Middle frontal gyrus (tissue), 1 donor: Measurements from ENCODE around the gene SH2B2.
"Not testable (repeated sequence)": the region's sequence is repeated elsewhere in the genome, so short reads cannot be mapped to it uniquely, and the experiment has no call there.

Source experiments
- DNase-seq: peaks from one replicate; pipeline ENCODE4 v3.0.0-alpha.2; 2015; ENCODE audit warnings: low spot score; ENCODE audit errors: extremely low spot score

The SH2B2 gene

GRCh38 chr7:102285540-102286236, 980 bp upstream of the SH2B2 start:
- DNase-seq: no peak

- DNase-seq: no peak
Observed at GRCh38 chr7:102287111-102287980, 678 bp downstream of the SH2B2 start.

GRCh38 chr7:102287981-102288278, 1.3 kb downstream of the SH2B2 start:
- no peak for DNase-seq

- no peak for DNase-seq
Observed at GRCh38 chr7:102288285-102288930, 1.7 kb downstream of the SH2B2 start.

- no peak for DNase-seq
Observed at GRCh38 chr7:102289057-102289456, 2.4 kb downstream of the SH2B2 start.

- DNase-seq: no peak
Observed at GRCh38 chr7:102291056-102291915, 4.6 kb downstream of the SH2B2 start.

- no peak for DNase-seq
Observed at GRCh38 chr7:102291916-102292267, 5.2 kb downstream of the SH2B2 start.

GRCh38 chr7:102292813-102293798, 6.4 kb downstream of the SH2B2 start:
- no peak for DNase-seq

GRCh38 chr7:102294589-102294988, 7.9 kb downstream of the SH2B2 start:
- DNase-seq: no peak

- DNase-seq: no peak
Observed at GRCh38 chr7:102295346-102296178, 8.9 kb downstream of the SH2B2 start.

GRCh38 chr7:102296179-102296438, 9.4 kb downstream of the SH2B2 start:
- DNase-seq: no peak

GRCh38 chr7:102296514-102296913, 9.8 kb downstream of the SH2B2 start:
- no peak for DNase-seq

GRCh38 chr7:102297487-102298218, 11.0 kb downstream of the SH2B2 start:
- DNase-seq: no peak

GRCh38 chr7:102300643-102301221, 14.1 kb downstream of the SH2B2 start:
- DNase-seq: no peak

GRCh38 chr7:102301367-102301766, 14.7 kb downstream of the SH2B2 start:
- not testable (repeated sequence) for DNase-seq

GRCh38 chr7:102302025-102302424, 15.4 kb downstream of the SH2B2 start:
- DNase-seq: no peak

- no peak for DNase-seq
Observed at GRCh38 chr7:102303669-102304422, 17.2 kb downstream of the SH2B2 start.

- DNase-seq: no peak
Observed at GRCh38 chr7:102304668-102305067, 18.0 kb downstream of the SH2B2 start.
